Activated CD8-positive, alpha-beta memory T cell treated with anti-CD3 and anti-CD28 coated beads, Interleukin-2, amount 50 U/mL, for 1 hour (primary cell): ENCODE data around the gene TMEM30B.
"Not testable (repeated sequence)": the region's sequence is repeated elsewhere in the genome, so short reads cannot be mapped to it uniquely, and the experiment has no call there.

Source experiments
- DNase-seq: peaks from one replicate; pipeline ENCODE4 v3.0.0-alpha.2; 2020; ENCODE audit errors: extremely low read depth

TMEM30B gene, protein sequence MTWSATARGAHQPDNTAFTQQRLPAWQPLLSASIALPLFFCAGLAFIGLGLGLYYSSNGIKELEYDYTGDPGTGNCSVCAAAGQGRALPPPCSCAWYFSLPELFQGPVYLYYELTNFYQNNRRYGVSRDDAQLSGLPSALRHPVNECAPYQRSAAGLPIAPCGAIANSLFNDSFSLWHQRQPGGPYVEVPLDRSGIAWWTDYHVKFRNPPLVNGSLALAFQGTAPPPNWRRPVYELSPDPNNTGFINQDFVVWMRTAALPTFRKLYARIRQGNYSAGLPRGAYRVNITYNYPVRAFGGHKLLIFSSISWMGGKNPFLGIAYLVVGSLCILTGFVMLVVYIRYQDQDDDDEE

DNA sequence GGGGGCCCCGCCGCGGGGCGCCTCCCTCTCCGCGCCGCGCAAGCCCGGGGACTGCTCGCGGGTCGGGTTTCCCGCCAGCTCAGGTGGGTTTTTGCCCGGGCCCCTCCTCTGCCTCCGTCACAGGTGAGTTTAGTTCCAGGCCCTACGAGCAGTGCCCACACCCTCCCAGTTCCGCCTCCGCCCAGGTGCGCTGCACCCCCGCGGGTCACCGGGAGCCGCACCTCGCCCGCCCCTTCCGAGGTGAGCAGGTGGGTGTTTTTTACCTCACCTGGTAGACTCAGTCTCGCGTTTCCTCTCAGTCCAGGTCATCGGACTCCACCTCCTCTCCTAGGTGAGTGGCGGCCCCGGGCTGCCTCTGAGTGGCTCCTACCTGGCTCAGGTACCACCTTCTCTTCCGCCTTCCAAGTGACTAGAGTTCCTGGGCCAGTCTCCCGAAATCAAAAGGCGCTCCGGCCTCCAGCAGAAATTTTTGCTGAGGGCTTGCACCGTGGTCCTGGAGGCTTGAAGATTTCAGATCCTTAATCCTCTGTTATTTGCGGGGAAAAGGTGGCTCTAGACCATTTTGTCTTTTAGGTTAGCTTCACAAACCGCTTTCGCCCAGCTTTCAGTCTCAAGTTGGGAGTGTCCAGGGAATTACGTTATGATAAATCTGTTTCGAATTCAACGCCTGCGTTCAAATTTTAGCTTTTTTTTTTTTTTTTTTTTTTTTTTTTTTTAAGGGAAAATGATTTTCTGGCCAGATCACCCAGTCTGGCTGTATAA, at the start of gene TMEM30B:
TSS of gene TMEM30B (minus strand) at position 153 of the 762 bp plus-strand sequence. CDS start 191 bp downstream, outside the sequence.
- DNase-seq: no peak

- no peak for DNase-seq
Observed at GRCh38 chr14:61330511-61330910, 49.4 kb upstream of the TMEM30B start.

GRCh38 chr14:61329478-61330051, 48.4 kb upstream of the TMEM30B start:
- DNase-seq: no peak

GRCh38 chr14:61328626-61329262, 47.6 kb upstream of the TMEM30B start:
- no peak for DNase-seq

DNA sequence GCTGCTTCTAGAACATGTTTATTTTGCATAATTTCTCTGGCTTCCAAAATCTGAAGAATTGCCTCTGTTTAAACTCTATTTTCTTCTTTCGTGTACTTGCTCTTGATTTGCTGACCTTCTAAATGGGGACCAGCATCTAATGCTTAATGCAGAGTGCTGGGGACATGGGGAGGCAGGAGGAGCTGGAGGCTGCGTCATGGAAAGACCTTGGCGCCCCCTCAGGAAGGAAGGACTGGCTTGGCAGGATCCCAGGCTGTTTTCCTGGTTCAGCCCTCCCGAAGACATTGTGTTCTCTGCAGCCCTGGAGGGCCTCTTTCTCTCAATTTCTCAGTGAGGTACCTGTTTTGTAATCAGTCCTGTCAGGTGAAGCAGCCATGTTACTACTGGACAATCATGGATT, 45.7 kb upstream of the TMEM30B start:
- DNase-seq: no peak

- no peak for DNase-seq
Observed at GRCh38 chr14:61326146-61326545, 45.0 kb upstream of the TMEM30B start.

DNA sequence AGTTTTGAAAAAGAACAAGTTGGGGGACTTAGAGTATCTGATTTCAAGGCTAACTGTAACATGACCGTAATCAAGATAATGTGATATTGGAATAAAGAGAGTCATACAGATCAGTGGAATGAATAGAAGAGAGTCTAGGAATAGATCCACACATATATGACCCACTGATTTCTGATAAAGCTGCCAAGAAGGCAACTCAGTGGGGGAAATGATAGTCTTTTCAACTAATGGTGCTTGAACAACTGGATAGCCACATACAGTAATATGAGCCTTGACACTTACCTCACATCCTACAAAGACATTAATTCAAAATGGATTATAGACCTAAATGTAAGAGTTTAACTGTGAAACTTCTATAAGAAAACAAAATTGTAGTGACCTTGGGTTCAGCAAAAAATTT, 44.0 kb upstream of the TMEM30B start:
- DNase-seq: no peak

GRCh38 chr14:61323970-61324369, 42.8 kb upstream of the TMEM30B start:
- no peak for DNase-seq

- DNase-seq: no peak
Observed at GRCh38 chr14:61322799-61323290, 41.7 kb upstream of the TMEM30B start.

DNA sequence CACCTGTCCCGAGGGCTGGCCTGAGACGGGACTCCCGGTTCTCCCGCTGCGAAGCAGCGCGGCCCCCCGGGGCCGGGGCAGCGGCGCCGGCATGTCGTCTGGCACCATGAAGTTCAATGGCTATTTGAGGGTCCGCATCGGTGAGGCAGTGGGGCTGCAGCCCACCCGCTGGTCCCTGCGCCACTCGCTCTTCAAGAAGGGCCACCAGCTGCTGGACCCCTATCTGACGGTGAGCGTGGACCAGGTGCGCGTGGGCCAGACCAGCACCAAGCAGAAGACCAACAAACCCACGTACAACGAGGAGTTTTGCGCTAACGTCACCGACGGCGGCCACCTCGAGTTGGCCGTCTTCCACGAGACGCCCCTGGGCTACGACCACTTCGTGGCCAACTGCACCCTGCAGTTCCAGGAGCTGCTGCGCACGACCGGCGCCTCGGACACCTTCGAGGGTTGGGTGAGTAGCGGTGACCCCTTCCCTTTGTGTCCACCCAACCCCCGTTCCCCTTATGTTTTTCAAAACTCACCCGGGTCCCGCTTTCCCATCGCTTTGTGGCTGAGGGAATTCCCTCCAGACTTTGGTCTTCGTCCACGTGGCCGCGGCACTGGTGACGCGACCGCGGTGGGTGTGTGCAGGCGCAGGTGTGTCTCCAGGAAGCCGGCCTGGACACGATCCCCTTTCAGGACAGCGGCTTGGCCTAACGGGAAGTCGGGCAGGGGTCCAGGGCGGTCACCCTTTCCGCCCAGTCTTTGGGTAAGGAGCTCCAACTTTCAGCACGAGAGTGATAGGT, 41.1 kb upstream of the TMEM30B start:
- no peak for DNase-seq

DNA sequence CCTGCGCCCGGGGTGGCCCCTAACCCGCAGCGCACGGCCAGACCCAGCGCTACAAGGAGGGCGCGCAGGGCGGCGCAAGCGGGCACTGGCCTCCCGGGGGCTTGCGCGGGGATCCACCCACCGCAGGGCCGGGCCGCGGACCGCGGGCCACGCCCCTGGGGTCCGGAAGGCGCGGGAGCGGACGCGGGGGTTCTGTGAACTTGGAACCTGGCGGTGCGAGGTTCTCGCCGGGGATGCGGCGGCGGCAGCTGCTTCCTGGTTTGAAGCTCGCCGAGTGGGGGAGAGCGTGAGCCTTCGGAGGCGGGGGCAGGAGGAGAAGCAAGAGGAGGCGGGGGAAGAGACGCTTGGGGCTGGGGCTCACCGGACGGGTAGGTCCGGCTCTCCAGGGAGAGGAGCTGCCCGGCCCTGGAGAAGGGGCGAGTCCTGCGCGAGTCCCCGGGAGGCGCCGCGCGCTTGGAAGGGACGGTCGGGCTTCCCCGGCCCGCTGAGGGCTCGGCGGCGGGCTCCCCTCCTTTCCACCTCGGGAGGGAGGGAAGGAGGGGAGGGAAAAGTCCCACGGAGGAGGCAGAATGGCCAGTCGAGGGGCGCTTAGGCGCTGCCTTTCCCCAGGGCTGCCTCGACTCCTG, 40.4 kb upstream of the TMEM30B start, which contains the start of gene PRKCH:
TSS of gene PRKCH (plus strand) at position 195 of the 626 bp plus-strand sequence. CDS start 523 bp downstream, outside the sequence.
- no peak for DNase-seq

DNA sequence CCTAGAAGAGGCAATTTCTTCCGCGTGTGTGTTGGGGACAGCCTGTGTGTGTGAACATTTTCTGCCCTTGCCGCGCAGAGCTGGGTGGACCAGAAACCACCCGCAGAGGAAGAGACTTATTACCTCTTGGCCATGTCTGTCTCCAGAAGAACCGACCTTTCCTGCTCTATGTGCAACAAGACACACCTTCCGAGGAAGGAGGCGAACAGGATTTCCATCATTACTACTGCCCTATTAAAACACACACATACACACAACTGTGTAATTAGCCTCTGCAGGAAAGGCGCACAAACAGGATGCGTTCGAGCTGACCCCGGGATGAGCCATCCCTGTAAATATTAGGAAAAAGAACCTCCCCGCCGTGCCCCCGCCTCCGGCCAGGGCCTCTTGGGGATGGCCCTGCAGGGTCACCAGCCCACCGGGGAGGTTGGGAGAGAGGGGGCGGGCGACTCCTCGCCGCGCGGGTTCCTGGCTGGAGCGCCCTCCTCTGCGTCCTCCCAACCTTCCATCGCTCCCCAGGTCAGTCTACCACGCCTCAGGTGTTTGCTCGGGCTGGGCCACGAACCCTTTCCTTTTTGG, 39.8 kb upstream of the TMEM30B start:
- DNase-seq: no peak

DNA sequence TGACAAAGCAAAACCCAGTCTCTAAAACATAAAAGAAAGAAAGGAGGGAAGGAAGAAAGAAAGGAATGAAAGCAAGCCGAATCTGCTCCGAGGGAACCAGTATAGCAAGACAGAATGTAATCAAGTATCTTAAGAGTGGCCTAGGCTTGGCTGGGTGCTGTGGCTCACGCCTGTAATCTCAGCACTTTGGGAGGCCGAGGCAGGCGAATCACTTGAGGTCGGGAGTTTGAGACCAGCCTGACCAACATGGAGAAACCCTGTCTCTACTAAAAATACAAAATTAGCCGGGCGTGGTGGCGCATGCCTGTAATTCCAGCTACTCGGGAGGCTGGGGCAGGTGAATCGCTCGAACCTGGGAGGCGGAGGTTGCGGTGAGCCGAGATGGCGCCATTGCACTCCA, 39.0 kb upstream of the TMEM30B start:
- DNase-seq: not testable (repeated sequence)

- no peak for DNase-seq
Observed at GRCh38 chr14:61319706-61320105, 38.6 kb upstream of the TMEM30B start.

DNA sequence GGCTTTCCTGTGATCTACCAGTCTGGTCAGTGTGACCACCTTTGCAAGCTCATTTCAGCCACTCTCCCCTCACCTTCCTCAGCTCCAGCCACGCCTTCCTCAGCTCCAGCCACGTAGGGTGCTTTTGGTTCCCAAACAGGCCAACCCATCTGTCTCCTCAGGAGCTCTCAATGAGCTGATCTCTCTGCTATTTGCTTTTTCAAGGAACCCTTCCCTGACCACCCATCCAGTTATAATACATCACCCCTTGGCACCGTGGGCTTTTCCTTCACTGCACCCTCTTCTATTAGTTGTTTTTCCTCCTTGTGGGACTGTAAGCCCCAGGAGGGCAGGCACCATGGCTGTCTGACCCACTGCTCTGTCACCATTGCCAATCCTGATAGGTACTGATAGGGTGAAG, 37.9 kb upstream of the TMEM30B start:
- DNase-seq: no peak

- no peak for DNase-seq
Observed at GRCh38 chr14:61315313-61315712, 34.2 kb upstream of the TMEM30B start.

DNA sequence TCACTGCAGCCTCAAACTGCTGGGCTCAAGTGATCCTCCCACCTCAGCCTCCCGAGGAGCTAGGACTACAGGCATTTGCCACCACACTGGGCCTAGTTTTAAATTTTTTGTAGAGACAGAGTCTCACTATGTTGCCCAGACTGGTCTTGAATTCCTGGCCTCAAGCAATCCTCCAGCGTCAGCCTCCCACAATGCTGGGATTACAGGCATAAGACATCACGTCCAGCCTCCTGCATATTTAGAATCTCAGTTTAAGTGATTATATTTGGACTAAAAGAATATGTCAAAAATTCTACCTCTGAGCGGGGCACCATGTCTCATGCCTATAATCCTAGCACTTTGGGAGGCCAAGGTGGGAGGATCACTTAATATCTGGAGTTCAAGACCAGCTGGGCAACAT, 27.6 kb upstream of the TMEM30B start:
- DNase-seq: not testable (repeated sequence)

GRCh38 chr14:61308198-61308597, 27.1 kb upstream of the TMEM30B start:
- no peak for DNase-seq

GRCh38 chr14:61304688-61305087, 23.6 kb upstream of the TMEM30B start:
- DNase-seq: no peak

- no peak for DNase-seq
Observed at GRCh38 chr14:61300754-61301153, 19.6 kb upstream of the TMEM30B start.
